ENCODE measurements around the gene SEC62.

DNA sequence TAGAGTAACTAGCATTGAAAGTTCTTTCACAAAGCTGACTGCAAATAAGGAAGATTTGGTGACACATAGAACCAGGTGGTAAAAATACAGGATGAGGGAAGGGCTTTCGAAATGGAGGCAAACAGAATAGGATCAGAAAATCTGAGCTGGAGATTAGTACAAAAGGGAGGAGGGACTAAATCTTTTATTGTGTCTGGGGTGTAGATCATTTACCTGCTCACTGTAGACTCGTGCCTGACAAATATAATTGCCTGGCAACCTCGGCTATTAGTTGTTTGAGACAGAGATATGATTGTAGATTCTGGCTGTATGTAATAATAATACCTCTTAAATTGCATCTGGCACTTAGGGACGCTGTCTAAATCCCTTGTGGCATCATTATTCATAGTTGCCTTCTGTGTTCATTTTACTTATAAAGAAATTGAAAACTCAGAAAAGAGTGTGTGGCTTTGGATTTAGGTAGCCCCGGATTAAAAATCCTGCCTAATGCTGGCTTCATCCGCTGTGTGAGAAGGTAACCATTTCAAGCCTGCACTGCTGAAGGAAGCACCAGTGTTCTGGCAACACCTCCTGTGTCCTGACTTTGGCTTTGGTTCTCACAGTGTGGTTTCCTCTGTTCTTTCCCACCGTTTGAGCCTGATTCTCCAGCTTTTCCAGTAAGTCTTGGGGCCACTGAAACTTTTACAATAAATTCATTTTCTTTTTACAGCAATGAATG is 46.2 kb downstream of the SEC62 start:
- TF ChIP-seq MXI1 (IDR thresholded peaks at IDR 0.05; ENCODE audit: borderline replicate concordance, low read depth, low read length) (no peak), MAFK (IDR thresholded peaks at IDR 0.05; ENCODE audit: low read depth, low read length) (no peak)
- TF ChIP-seq, protein P1, sequence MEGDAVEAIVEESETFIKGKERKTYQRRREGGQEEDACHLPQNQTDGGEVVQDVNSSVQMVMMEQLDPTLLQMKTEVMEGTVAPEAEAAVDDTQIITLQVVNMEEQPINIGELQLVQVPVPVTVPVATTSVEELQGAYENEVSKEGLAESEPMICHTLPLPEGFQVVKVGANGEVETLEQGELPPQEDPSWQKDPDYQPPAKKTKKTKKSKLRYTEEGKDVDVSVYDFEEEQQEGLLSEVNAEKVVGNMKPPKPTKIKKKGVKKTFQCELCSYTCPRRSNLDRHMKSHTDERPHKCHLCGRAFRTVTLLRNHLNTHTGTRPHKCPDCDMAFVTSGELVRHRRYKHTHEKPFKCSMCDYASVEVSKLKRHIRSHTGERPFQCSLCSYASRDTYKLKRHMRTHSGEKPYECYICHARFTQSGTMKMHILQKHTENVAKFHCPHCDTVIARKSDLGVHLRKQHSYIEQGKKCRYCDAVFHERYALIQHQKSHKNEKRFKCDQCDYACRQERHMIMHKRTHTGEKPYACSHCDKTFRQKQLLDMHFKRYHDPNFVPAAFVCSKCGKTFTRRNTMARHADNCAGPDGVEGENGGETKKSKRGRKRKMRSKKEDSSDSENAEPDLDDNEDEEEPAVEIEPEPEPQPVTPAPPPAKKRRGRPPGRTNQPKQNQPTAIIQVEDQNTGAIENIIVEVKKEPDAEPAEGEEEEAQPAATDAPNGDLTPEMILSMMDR (conservative IDR thresholded peaks at IDR 0.05; ENCODE audit: low read depth, low read length): no peak
